ENCODE measurements around the gene CAMTA2. TPM values are rescaled to one million over a fixed set of nuclear protein-coding genes. Genes with fewer than 3 reads are reported as not detected.

The CAMTA2 gene
- polyA plus RNA-seq, 3 donors = 7.1 to 88.9 (median 7.6) TPM

- peaks cover 0 to 3% (median 0%) of the 10 kb centered on the region in 7 donors for H3K9me3 Mint-ChIP-seq
- Histone ChIP-seq H3K27me3 (ENCODE audit: control insufficient read depth in 2 of 2, insufficient read depth in 2 of 2, low read length in 2 of 2) (no peaks in the 10 kb centered on the region), H4K20me1 (ENCODE audit: insufficient read depth, low read length) (no peaks in the 10 kb centered on the region), H3K9ac (ENCODE audit: insufficient read depth, low read length, poor library complexity, severe bottlenecking) (no peak overlapping the region), H3K4me1 (ENCODE audit: control insufficient read depth in 1 of 2, insufficient read depth in 2 of 2, low read length in 2 of 2) (peaks cover 9% of the 10 kb centered on the region in 2 donors), H3K27ac (ENCODE audit: low read depth in 1 of 2, low read length in 2 of 2) (no peak overlapping the region), H2AFZ (ENCODE audit: insufficient read depth, low read depth, low read length, poor library complexity, severe bottlenecking) (no peak overlapping the region), H3K4me3 (replicated peaks in 1 of 3; ENCODE audit: low read depth in 2 of 3, low read length in 3 of 3) (no peak overlapping the region), H3K4me2 (replicated peaks; ENCODE audit: extremely low read depth, low read length, poor library complexity, severe bottlenecking) (no peak overlapping the region), H3K9me3 (replicated peaks in 1 of 2; ENCODE audit: control insufficient read depth in 1 of 2, insufficient read depth in 1 of 2, low read length in 2 of 2) (no peaks in the 10 kb centered on the region), H3K79me2 (ENCODE audit: insufficient read depth, low read length) (no peaks in the 10 kb centered on the region), H3K36me3 (replicated peaks in 1 of 2; ENCODE audit: control insufficient read depth in 1 of 2, insufficient read depth in 2 of 2, low read length in 2 of 2) (peaks cover 29 to 41% of the 10 kb centered on the region in 2 donors)
- peaks cover 0 to 6% (median 2%) of the 10 kb centered on the region in 3 donors for H3K27me3 Mint-ChIP-seq (ENCODE audit: low read depth in 3 of 3)
- intact Hi-C loops (cut with micrococcal nuclease) = no loop called here
- DNase-seq = no peak
- peaks cover 44 to 47% of the 10 kb centered on the region in 2 donors for H3K36me3 Mint-ChIP-seq
- WGBS (ENCODE audit: insufficient coverage) = 97% methylated on average over 4 of the region's 4 CpGs
- H3K4me1 Mint-ChIP-seq = peaks cover 17% of the 10 kb centered on the region
- peak overlapping the region in 2 of 7 donors; percentile 10 to 48 for H3K27ac Mint-ChIP-seq
- TF ChIP-seq CTCF (IDR thresholded peaks at IDR 0.05) = no peak
- H3K4me3 Mint-ChIP-seq = no peak overlapping the region
Measured at GRCh38 chr17:5024604-5025003, 37.1 kb upstream of the CAMTA2 start.

DNA sequence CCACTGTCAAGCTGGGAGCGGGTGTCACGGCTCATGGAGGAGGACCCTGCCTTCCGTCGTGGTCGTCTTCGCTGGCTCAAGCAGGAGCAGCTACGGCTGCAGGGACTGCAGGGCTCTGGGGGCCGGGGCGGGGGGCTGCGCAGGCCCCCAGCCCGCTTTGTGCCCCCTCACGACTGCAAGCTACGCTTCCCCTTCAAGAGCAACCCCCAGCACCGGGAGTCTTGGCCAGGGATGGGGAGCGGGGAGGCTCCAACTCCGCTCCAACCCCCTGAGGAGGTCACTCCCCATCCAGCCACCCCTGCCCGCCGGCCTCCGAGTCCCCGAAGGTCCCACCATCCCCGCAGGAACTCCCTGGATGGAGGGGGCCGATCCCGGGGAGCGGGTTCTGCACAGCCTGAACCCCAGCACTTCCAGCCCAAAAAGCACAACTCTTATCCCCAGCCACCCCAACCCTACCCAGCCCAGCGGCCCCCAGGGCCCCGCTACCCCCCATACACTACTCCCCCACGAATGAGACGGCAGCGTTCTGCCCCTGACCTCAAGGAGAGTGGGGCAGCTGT is 36.2 kb upstream of the CAMTA2 start:
- 94% methylated on average over 22 of the region's 29 CpGs for WGBS (ENCODE audit: insufficient coverage)
- peaks cover 0 to 6% (median 1%) of the 10 kb centered on the region in 3 donors for H3K27me3 Mint-ChIP-seq (ENCODE audit: low read depth in 3 of 3)
- Histone ChIP-seq H3K4me1 (ENCODE audit: control insufficient read depth in 1 of 2, insufficient read depth in 2 of 2, low read length in 2 of 2) (peaks cover 12 to 13% of the 10 kb centered on the region in 2 donors), H3K27ac (ENCODE audit: low read depth in 1 of 2, low read length in 2 of 2) (no peak overlapping the region), H3K36me3 (replicated peaks in 1 of 2; ENCODE audit: control insufficient read depth in 1 of 2, insufficient read depth in 2 of 2, low read length in 2 of 2) (peaks cover 33 to 50% of the 10 kb centered on the region in 2 donors), H3K4me3 (replicated peaks in 1 of 3; ENCODE audit: low read depth in 2 of 3, low read length in 3 of 3) (no peak overlapping the region), H3K79me2 (ENCODE audit: insufficient read depth, low read length) (no peaks in the 10 kb centered on the region), H3K9ac (ENCODE audit: insufficient read depth, low read length, poor library complexity, severe bottlenecking) (no peak overlapping the region), H3K9me3 (replicated peaks in 1 of 2; ENCODE audit: control insufficient read depth in 1 of 2, insufficient read depth in 1 of 2, low read length in 2 of 2) (no peaks in the 10 kb centered on the region), H2AFZ (ENCODE audit: insufficient read depth, low read depth, low read length, poor library complexity, severe bottlenecking) (no peak overlapping the region), H4K20me1 (ENCODE audit: insufficient read depth, low read length) (no peaks in the 10 kb centered on the region), H3K4me2 (replicated peaks; ENCODE audit: extremely low read depth, low read length, poor library complexity, severe bottlenecking) (no peak overlapping the region), H3K27me3 (ENCODE audit: control insufficient read depth in 2 of 2, insufficient read depth in 2 of 2, low read length in 2 of 2) (no peaks in the 10 kb centered on the region)
- H3K4me3 Mint-ChIP-seq = no peak overlapping the region
- DNase-seq = no peak
- peak overlapping the region in 1 of 7 donors; percentile 22 for H3K27ac Mint-ChIP-seq
- intact Hi-C loops (cut with micrococcal nuclease) = no loop called here
- H3K36me3 Mint-ChIP-seq = peaks cover 53 to 54% of the 10 kb centered on the region in 2 donors
- TF ChIP-seq CTCF (IDR thresholded peaks at IDR 0.05) = no peak
- peaks cover 21% of the 10 kb centered on the region for H3K4me1 Mint-ChIP-seq
- H3K9me3 Mint-ChIP-seq = peaks cover 0 to 3% (median 0%) of the 10 kb centered on the region in 7 donors
